Metanephros (tissue), 2 donors: ENCODE data around the gene XRCC4. TPM values are rescaled to one million over a fixed set of nuclear protein-coding genes. Genes with fewer than 3 reads are reported as not detected.
A peak's percentile ranks its signal among the peaks of the same experiment; 100 is the strongest.

Source experiments
- small RNA-seq: library from RNA; depleted of rRNA; stranded (forward); fragments of <200 nt; gene quantifications from one replicate; pipeline ENCODE3, GENCODE V24; 2014; ENCODE audit warnings: low replicate concordance
- total RNA-seq: library from RNA; depleted of rRNA; stranded (reverse); fragments of >200 nt; gene quantifications from one replicate; pipeline ENCODE4 v1.2.3, GENCODE V29; 2014

XRCC4 gene
- total RNA-seq, result 7.6 TPM

DNA sequence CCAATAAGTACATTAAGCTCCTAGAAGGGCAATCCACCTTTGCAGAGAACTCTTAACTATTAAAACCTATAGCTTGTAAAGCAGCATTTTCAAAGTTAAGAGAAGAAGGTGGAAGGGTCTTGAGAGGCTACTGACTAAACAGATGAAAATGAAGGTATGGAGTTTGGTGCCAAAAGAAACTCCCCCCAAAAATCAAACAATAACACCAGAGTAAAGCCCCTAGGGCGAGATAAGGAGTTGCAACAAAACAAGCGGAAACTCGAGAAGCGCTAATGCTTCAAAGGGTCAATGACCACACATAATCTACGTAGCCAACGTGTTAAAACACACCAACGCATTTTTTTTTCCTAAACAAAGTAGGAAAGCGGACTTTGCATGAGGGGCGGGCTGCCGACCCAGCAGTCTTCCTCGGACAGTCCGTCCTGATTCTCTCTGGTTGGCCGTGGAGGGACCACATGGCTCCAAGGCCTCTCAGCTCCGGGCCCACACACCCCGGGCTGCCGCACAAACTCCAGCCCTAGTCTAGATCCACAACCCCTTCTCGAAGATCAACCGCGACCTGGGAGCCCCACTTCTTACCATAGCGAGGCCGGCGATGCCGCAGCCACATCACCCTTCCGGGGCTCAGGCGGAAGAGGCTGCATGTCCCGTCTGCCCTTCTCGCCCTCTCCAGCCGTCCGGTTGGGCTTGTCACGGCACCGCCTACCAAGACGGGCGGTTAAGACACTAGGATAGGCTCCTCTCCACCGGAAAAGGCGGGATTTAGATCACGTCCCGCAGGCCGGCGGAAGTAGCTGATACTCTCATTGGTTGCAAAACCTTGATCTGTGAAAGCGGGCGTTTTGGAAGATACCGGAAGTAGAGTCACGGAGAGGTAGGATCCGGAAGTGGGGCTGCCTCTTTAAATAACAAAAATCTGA lies at the start of gene XRCC4, which contains the start of gene TMEM167A:
Gene XRCC4 (plus strand): TSS at position 806 of the 920 bp plus-strand sequence. CDS start 27,373 bp downstream, outside the sequence.
Gene TMEM167A (minus strand): TSS at position 653 of the 920 bp plus-strand sequence. CDS start 71 bp downstream, at position 582.

Small RNA genes lying within 50 kb of the gene (small RNA-seq; reads per million reads assigned to genes)
- 3.6 reads per million, percentile 92 among the genes with 10 or more reads in this experiment for gene SCARNA18

Other genes with a start within 250 kb of the XRCC4 start
- gene TMEM167A, start 153 bp upstream of the XRCC4 start, total RNA-seq, result 51.4 TPM